ENCODE data around the gene CCS.

- TF ChIP-seq CREB1 (IDR thresholded peaks at IDR 0.05; ENCODE audit: low read depth): no peak
- TF ChIP-seq TAF1 (IDR thresholded peaks at IDR 0.05; ENCODE audit: low read depth): no peak
- TF ChIP-seq EP300 (IDR thresholded peaks at IDR 0.05; ENCODE audit: borderline replicate concordance): no peak
- TF ChIP-seq, protein P1, sequence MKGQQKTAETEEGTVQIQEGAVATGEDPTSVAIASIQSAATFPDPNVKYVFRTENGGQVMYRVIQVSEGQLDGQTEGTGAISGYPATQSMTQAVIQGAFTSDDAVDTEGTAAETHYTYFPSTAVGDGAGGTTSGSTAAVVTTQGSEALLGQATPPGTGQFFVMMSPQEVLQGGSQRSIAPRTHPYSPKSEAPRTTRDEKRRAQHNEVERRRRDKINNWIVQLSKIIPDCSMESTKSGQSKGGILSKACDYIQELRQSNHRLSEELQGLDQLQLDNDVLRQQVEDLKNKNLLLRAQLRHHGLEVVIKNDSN (IDR thresholded peaks at IDR 0.05): no peak
- no peak for TF ChIP-seq RAD21 (IDR thresholded peaks at IDR 0.05; ENCODE audit: low read depth)
- TF ChIP-seq, protein P2, sequence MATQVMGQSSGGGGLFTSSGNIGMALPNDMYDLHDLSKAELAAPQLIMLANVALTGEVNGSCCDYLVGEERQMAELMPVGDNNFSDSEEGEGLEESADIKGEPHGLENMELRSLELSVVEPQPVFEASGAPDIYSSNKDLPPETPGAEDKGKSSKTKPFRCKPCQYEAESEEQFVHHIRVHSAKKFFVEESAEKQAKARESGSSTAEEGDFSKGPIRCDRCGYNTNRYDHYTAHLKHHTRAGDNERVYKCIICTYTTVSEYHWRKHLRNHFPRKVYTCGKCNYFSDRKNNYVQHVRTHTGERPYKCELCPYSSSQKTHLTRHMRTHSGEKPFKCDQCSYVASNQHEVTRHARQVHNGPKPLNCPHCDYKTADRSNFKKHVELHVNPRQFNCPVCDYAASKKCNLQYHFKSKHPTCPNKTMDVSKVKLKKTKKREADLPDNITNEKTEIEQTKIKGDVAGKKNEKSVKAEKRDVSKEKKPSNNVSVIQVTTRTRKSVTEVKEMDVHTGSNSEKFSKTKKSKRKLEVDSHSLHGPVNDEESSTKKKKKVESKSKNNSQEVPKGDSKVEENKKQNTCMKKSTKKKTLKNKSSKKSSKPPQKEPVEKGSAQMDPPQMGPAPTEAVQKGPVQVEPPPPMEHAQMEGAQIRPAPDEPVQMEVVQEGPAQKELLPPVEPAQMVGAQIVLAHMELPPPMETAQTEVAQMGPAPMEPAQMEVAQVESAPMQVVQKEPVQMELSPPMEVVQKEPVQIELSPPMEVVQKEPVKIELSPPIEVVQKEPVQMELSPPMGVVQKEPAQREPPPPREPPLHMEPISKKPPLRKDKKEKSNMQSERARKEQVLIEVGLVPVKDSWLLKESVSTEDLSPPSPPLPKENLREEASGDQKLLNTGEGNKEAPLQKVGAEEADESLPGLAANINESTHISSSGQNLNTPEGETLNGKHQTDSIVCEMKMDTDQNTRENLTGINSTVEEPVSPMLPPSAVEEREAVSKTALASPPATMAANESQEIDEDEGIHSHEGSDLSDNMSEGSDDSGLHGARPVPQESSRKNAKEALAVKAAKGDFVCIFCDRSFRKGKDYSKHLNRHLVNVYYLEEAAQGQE (IDR thresholded peaks at IDR 0.05; ENCODE audit: low read depth): no peak
- TF ChIP-seq YY1 (IDR thresholded peaks at IDR 0.05; ENCODE audit: low read depth): no peak
- TF ChIP-seq FOXM1 (IDR thresholded peaks at IDR 0.05; ENCODE audit: borderline replicate concordance, low read depth): no peak
- TF ChIP-seq ZBTB7A (IDR thresholded peaks at IDR 0.05; ENCODE audit: low read depth): no peak
- TF ChIP-seq TEAD4 (IDR thresholded peaks at IDR 0.05): no peak
These were observed 32.9 kb upstream of the CCS start for GRCh38 chr11:66559866-66560676.
